ENCODE measurements around the gene TMEM183A.
"Not testable (repeated sequence)": the region's sequence is repeated elsewhere in the genome, so short reads cannot be mapped to it uniquely, and the experiment has no call there.

GRCh38 chr1:203022855-203023254 is 15.7 kb downstream of the TMEM183A start:
- TF ChIP-seq CTCF (IDR thresholded peaks at IDR 0.05; ENCODE audit: low read length); EZH2 (IDR thresholded peaks at IDR 0.05; ENCODE audit: borderline replicate concordance, low read length): not testable (repeated sequence)
